HL-60/S4 treated with phorbol 12-myristate 13-acetate at 8.2 ng/mL for 4 days and 3 days (cell line): ENCODE data around the gene ZNF367.
"Not testable (repeated sequence)": the region's sequence is repeated elsewhere in the genome, so short reads cannot be mapped to it uniquely, and the experiment has no call there.

ENCODE experiments used
- in situ Hi-C: fragments of 300-500 bp; cut with MboI; formaldehyde crosslinking; loops from 2 replicates; pipeline ENCODE4 v1.15.0; 2022; ENCODE audit warnings: low sequenced_read_pairs

Gene ZNF367

GRCh38 chr9:96363175-96363967 lies 54.8 kb downstream of the ZNF367 start:
- in situ Hi-C loops: no loop called here

GRCh38 chr9:96362119-96362518 lies 56.1 kb downstream of the ZNF367 start:
- in situ Hi-C loops: not testable (repeated sequence)

DNA sequence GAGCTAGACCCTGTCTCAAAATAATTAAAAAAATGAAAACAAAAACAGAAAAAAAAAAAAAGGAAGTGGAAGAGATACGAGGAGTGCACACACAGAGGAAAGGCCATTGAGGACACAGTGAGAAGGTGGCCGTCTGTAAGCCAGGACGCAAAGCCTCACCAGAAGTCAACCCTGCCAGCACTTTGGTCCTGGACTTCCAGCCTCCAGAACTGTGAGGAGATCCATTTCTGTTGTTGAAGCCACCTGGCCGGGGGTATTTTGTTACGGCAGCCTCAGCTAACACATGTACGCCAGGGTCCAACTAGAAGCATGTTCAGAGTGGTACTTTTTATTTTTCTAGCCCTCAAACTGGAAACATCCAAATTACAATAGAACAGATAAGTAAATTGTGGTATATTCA lies 56.5 kb downstream of the ZNF367 start:
- in situ Hi-C loops: no loop called here

DNA sequence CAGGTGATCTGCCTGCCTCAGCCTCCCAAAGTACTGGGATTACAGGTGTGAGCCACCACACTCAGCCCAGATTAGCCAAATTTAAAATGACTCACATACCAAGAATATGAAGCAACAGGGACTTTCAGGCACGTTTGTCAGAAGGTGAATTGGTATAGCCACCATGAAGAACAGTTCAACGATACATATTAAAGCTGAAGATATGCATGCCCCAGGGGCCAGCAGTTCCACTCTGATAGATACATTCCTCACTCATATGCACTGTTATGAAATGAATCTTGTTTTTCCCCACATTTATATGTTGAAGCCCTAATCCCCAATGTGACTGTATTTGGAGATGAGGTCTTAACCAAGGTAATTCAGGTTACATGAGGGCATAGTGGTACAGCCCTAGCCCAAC lies 57.2 kb downstream of the ZNF367 start:
- in situ Hi-C loops: no loop called here

DNA sequence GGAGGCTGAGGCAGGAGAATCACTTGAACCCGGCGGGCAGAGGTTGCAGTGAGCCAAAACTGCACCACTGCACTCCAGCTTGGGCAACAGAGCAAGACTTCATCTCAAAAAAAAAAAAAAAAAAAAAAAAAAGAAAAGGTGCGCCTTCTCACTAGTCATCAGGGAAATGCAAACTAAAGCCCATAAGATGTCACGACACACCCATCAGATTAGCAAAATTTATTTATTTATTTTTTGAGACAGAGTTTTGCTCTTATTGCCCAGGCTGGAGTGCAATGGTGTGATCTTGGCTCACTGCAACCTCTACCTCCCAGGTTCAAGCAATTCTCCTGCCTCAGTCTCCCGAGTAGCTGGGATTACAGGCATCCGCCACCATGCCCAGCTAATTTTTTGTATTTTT lies 57.6 kb downstream of the ZNF367 start:
- in situ Hi-C loops: not testable (repeated sequence)

DNA sequence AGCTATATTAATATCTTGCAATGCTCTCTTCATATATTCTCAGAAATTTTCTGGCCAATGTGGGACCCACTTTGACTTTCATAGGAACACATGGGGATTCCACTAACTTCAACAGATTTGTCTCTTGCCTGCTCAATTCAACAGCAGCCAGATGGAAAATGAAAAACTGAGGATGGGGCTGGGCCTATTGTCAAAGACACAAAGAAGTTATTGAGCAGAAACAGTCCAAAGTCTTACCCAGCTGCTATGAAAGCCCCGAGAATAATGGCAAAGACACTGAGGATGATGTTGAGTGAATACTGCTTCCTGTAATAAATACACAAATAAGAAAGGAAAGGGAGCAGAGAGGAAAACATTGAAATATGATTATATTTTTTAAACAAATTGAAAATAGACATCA lies 67.3 kb downstream of the ZNF367 start:
- in situ Hi-C loops: no loop called here

GRCh38 chr9:96348261-96348660 lies 69.9 kb downstream of the ZNF367 start:
- in situ Hi-C loops: loop anchor here (25.0 kb wide), 1 partner anchor 314 kb away; the partner anchor contains the start of gene PRXL2C

GRCh38 chr9:96345551-96345950 lies 72.6 kb downstream of the ZNF367 start:
- in situ Hi-C loops: loop anchor here (25.0 kb wide), 1 partner anchor 317 kb away; the partner anchor contains the start of gene PRXL2C

GRCh38 chr9:96344458-96345180 lies 73.6 kb downstream of the ZNF367 start:
- in situ Hi-C loops: loop anchor here (25.0 kb wide), 1 partner anchor 318 kb away; the partner anchor contains the start of gene PRXL2C

DNA sequence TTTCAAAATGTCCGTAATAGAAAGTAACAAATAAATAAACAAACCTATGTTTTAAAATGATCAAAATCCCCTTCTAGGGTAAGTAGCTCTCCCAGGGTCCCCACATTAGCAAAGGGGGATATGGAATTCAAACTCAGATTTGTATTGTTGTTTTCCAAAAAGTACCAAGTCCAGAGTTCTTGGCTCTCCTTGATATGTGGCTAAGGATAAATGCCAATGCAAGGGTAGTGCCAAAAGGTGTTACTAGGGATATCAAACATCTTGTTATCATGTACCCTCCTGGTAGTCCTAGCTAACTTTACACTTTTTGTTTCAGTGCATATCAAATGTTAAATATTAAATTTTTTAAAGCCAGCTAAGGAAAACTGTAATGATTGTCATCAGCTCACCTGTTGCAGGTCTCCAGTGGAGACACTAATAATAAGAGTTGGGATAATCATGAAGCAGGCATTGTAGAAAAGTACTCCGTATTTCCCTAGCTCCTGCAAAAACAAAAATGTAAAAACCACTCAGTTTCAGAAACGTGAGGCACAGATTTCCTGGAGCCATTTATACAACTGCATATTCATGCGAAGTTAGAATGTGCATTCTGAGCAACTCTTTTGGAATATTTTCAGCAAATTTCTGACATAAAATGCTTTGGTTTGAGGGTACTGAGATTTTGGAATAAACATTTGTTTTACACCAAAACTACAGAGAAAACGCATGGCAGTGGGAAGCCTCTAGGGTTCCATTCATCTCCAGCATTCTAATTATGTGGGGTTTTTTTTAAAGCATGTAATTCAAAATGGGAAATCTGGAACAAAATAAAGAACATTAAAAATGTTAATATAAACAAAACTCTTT lies 74.4 kb downstream of the ZNF367 start:
- in situ Hi-C loops: loop anchor here (25.0 kb wide), 1 partner anchor 319 kb away; the partner anchor contains the start of gene PRXL2C

- in situ Hi-C loops: loop anchor here (25.0 kb wide), 1 partner anchor 320 kb away; the partner anchor contains the start of gene PRXL2C
Observed at GRCh38 chr9:96342571-96343245, 75.5 kb downstream of the ZNF367 start.

- in situ Hi-C loops: loop anchor here (25.0 kb wide), 1 partner anchor 322 kb away; the partner anchor contains the start of gene PRXL2C
Observed at GRCh38 chr9:96340707-96341106, 77.5 kb downstream of the ZNF367 start.

GRCh38 chr9:96338299-96338698 lies 79.9 kb downstream of the ZNF367 start:
- in situ Hi-C loops: loop anchor here (25.0 kb wide), 1 partner anchor 324 kb away; the partner anchor contains the start of gene PRXL2C
